Subcutaneous adipose tissue (tissue), 4 donors: ENCODE results near the gene BCL2. TPM values are rescaled to one million over a fixed set of nuclear protein-coding genes. Genes with fewer than 3 reads are reported as not detected.

Source experiments
- CTCF ChIP-seq: fragments of 450-650 bp; IDR thresholded peaks from one replicate; pipeline ENCODE4 v1.5.1; 2016; ENCODE audit warnings: low read depth, mild to moderate bottlenecking, control low read depth, antibody characterized with exemption, moderate library complexity
- small RNA-seq: library from RNA; depleted of rRNA; stranded (forward); fragments of <200 nt; gene quantifications from one replicate; pipeline ENCODE3, GENCODE V24; 2016
- total RNA-seq, 4 donors: library from RNA; depleted of rRNA; stranded (reverse); fragments of >200 nt; gene quantifications; one replicate each; pipeline ENCODE4 v1.1.0, GENCODE V29; 2016

The BCL2 gene
- total RNA-seq, 4 donors from 2014 or later = 50.3 to 82.5 (median 55.9) TPM

- no peak for TF ChIP-seq CTCF
These were observed 246.1 kb downstream of the BCL2 start for GRCh38 chr18:63073481-63073880.

Small RNA genes lying within 50 kb of the gene (small RNA-seq; reads per million reads assigned to genes)
- not detected for gene AC022726.1

Other genes starting within 250 kb of the BCL2 start
- 10 to 100 TPM; 56.2 to 63.7 (median 59.9) TPM for gene KDSR, start 47.4 kb upstream of the BCL2 start, total RNA-seq
- 10 to 100 TPM; 32.2 to 53.5 (median 45.3) TPM for gene VPS4B, start 102.7 kb upstream of the BCL2 start, total RNA-seq
- not detected for gene SERPINB5, start 157.2 kb upstream of the BCL2 start, total RNA-seq
- gene SERPINB12, start 222.6 kb upstream of the BCL2 start, total RNA-seq = not detected